ENCODE data around the gene EGFLAM. TPM values are rescaled to one million over a fixed set of nuclear protein-coding genes. Genes with fewer than 3 reads are reported as not detected.

EGFLAM gene
- total RNA-seq, 1 experiment from 2014 or later = not detected

DNA sequence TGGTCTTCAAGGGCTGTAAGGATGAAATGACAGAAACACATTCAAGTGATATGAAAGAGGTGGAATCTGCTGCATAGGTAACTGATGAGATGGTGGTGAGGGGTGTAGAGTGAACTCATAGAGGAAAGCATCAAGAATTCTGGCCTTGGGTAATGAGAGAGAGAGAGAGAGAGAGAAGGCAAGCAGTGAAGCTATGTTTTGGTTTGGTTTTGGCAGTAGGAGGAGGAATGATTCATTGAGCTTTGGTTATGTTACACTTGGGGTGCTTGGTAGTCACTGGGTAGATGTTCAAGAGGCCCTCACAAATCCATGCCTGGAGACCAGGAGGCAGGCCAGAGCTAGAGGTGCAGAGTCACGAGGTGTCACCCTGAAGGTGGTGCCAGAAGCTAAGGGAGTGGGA, 89.5 kb downstream of the EGFLAM start:
- H3K27me3 Mint-ChIP-seq (ENCODE audit: insufficient read depth, unreplicated experiment) = peaks cover 28% of the 10 kb centered on the region
- Histone ChIP-seq H3K27me3 (replicated peaks; ENCODE audit: control insufficient read depth, insufficient read depth, low read length) (no peaks in the 10 kb centered on the region), H3K4me3 (ENCODE audit: low read depth, low read length) (no peak overlapping the region), H3K36me3 (ENCODE audit: control insufficient read depth, insufficient read depth, low read length) (no peaks in the 10 kb centered on the region), H3K4me1 (no peaks in the 10 kb centered on the region), H3K9me3 (no peaks in the 10 kb centered on the region)
- intact Hi-C loops (cut with micrococcal nuclease; ENCODE audit: unreplicated experiment) = no loop called here
- CTCF ChIA-PET = no interaction called here
- POLR2A ChIA-PET = no interaction called here
- H3K27ac Mint-ChIP-seq (ENCODE audit: unreplicated experiment) = no peak overlapping the region
- H3K4me3 Mint-ChIP-seq (ENCODE audit: unreplicated experiment) = no peak overlapping the region
- no peaks in the 10 kb centered on the region for H3K4me1 Mint-ChIP-seq (ENCODE audit: low read depth, unreplicated experiment)
- no TSS peak for BruUV-seq (replicated peaks)
- H3K36me3 Mint-ChIP-seq (ENCODE audit: insufficient read depth, unreplicated experiment) = no peaks in the 10 kb centered on the region
- H3K9me3 Mint-ChIP-seq (ENCODE audit: unreplicated experiment) = peaks cover 9% of the 10 kb centered on the region
- TF ChIP-seq CTCF (IDR thresholded peaks at IDR 0.05; ENCODE audit: insufficient read depth in 1 of 2, low read depth in 1 of 2, low read length in 1 of 2, severe bottlenecking in 1 of 2, unreplicated experiment in 1 of 2) = no peak
- DNase-seq = no peak

- H3K9me3 Mint-ChIP-seq (ENCODE audit: unreplicated experiment) = no peaks in the 10 kb centered on the region
- Histone ChIP-seq H3K9me3 (no peaks in the 10 kb centered on the region), H3K36me3 (ENCODE audit: control insufficient read depth, insufficient read depth, low read length) (no peaks in the 10 kb centered on the region), H3K4me1 (no peaks in the 10 kb centered on the region), H3K27me3 (replicated peaks; ENCODE audit: control insufficient read depth, insufficient read depth, low read length) (no peaks in the 10 kb centered on the region; the same call in 1 of the 2 replicates), H3K4me3 (ENCODE audit: low read depth, low read length) (no peak overlapping the region)
- no TSS peak for BruUV-seq (replicated peaks)
- H3K36me3 Mint-ChIP-seq (ENCODE audit: insufficient read depth, unreplicated experiment) = no peaks in the 10 kb centered on the region
- H3K27ac Mint-ChIP-seq (ENCODE audit: unreplicated experiment) = no peak overlapping the region
- ChIA-PET POLR2A (no interaction called here), CTCF (no interaction called here)
- DNase-seq = no peak
- H3K4me1 Mint-ChIP-seq (ENCODE audit: low read depth, unreplicated experiment) = no peaks in the 10 kb centered on the region
- H3K27me3 Mint-ChIP-seq (ENCODE audit: insufficient read depth, unreplicated experiment) = peaks cover 17% of the 10 kb centered on the region
- intact Hi-C loops (cut with micrococcal nuclease; ENCODE audit: unreplicated experiment) = no loop called here
- no peak overlapping the region for H3K4me3 Mint-ChIP-seq (ENCODE audit: unreplicated experiment)
- no peak for TF ChIP-seq CTCF (IDR thresholded peaks at IDR 0.05; ENCODE audit: insufficient read depth in 1 of 2, low read depth in 1 of 2, low read length in 1 of 2, severe bottlenecking in 1 of 2, unreplicated experiment in 1 of 2)
Measured at GRCh38 chr5:38360323-38361061, 102.1 kb downstream of the EGFLAM start.

- H3K4me1 ChIP-seq = no peaks in the 10 kb centered on the region
- no peak for DNase-seq
- Mint-ChIP-seq H3K27ac (ENCODE audit: unreplicated experiment) (no peak overlapping the region), H3K27me3 (ENCODE audit: insufficient read depth, unreplicated experiment) (peaks cover 22% of the 10 kb centered on the region), H3K4me3 (ENCODE audit: unreplicated experiment) (no peak overlapping the region), H3K9me3 (ENCODE audit: unreplicated experiment) (no peaks in the 10 kb centered on the region), H3K4me1 (ENCODE audit: low read depth, unreplicated experiment) (no peaks in the 10 kb centered on the region), H3K36me3 (ENCODE audit: insufficient read depth, unreplicated experiment) (no peaks in the 10 kb centered on the region)
- no peaks in the 10 kb centered on the region for H3K36me3 ChIP-seq (ENCODE audit: control insufficient read depth, insufficient read depth, low read length)
- H3K9me3 ChIP-seq = no peaks in the 10 kb centered on the region
- TF ChIP-seq CTCF (IDR thresholded peaks at IDR 0.05; ENCODE audit: insufficient read depth in 1 of 2, low read depth in 1 of 2, low read length in 1 of 2, severe bottlenecking in 1 of 2, unreplicated experiment in 1 of 2) = no peak
- POLR2A ChIA-PET = no interaction called here
- H3K4me3 ChIP-seq (ENCODE audit: low read depth, low read length) = no peak overlapping the region
- H3K27me3 ChIP-seq (replicated peaks; ENCODE audit: control insufficient read depth, insufficient read depth, low read length) = no peaks in the 10 kb centered on the region; the same call in 1 of the 2 replicates
- no TSS peak for BruUV-seq (replicated peaks)
- intact Hi-C loops (cut with micrococcal nuclease; ENCODE audit: unreplicated experiment) = no loop called here
- CTCF ChIA-PET = no interaction called here
Measured at GRCh38 chr5:38362713-38363112, 104.4 kb downstream of the EGFLAM start.

Measured in Caco-2 (cell line).